K562 (cell line): ENCODE results near the gene VWA3B. TPM values are rescaled to one million over a fixed set of nuclear protein-coding genes. Genes with fewer than 3 reads are reported as not detected.

ENCODE experiments used
- ATAC-seq: fragments of 200-7000 bp; cut with Tn5 transposase; 3 replicates; pipeline ENCODE4 v1.9.1; 2020; ENCODE audit warnings: moderate library complexity
- BruUV-seq: library from RNA; stranded (reverse); fragments of 400-500 nt; replicated peaks from 2 replicates; lab custom pipeline; 2021; lab: Mats Ljungman, UMichigan
- CTCF ChIA-PET: fragments of 300-600 bp; formaldehyde crosslinking; extraction: SDS; loops from one replicate; lab custom pipeline; 2021; ENCODE audit warnings: low intra/inter-chr PET ratio; lab: Yijun Ruan, JAX
- POLR2A ChIA-PET: fragments of 300-600, 350-650 bp; sonication (Branson Sonifier 250); formaldehyde crosslinking; extraction: SDS; loops from one replicate; lab custom pipeline; 2021; ENCODE audit warnings: antibody characterized with exemption, inconsistent platforms; lab: Yijun Ruan, JAX
- DNase-seq, 4 experiments: peaks; one replicate each; pipeline versions ENCODE4 v3.0.0 to v3.0.0-alpha.2; 2011 to 2018; ENCODE audit warnings: low spot score in 3 of 4, mixed read lengths in 3 of 4; ENCODE audit errors: extremely low read depth in 1 of 4
- FAIRE-seq: peaks from 2 replicates; lab custom pipeline; 2011; peaks lifted over from hg19 to GRCh38; lab: Jason Lieb, UNC
- H2AFZ ChIP-seq: 2 replicates; pipeline ENCODE4 v1.6.0; 2011; ENCODE audit warnings: low read depth, low read length, control low read depth, inconsistent platforms
- H3K27ac ChIP-seq: fragments of 200-600 bp; 3 replicates; pipeline ENCODE4 v1.8.0; 2011; ENCODE audit warnings: low read depth, mild to moderate bottlenecking, control low read depth, inconsistent platforms, low read length, moderate library complexity, mixed read lengths; ENCODE audit errors: extremely low read depth
- H3K27me3 ChIP-seq, 2 experiments: fragments of 300-600 bp in 1 of 2; 2 replicates in 1 of 2; 3 replicates in 1 of 2; pipeline versions ENCODE4 v1.6.0 to v1.8.0; 2011; ENCODE audit warnings: inconsistent platforms in 2 of 2, low read length in 2 of 2, mild to moderate bottlenecking in 1 of 2, mixed read lengths in 1 of 2, moderate library complexity in 1 of 2; ENCODE audit not compliant: control insufficient read depth in 2 of 2, insufficient read depth in 2 of 2
- H3K36me3 ChIP-seq: fragments of 300-600 bp; 3 replicates; pipeline ENCODE4 v1.8.0; 2011; ENCODE audit warnings: mild to moderate bottlenecking, low read length, inconsistent platforms; ENCODE audit not compliant: control insufficient read depth, insufficient read depth
- H3K4me1 ChIP-seq, 2 experiments: fragments of 200-600 bp in 1 of 2; replicated peaks in 1 of 2; 2 replicates in 1 of 2; 3 replicates in 1 of 2; pipeline versions ENCODE4 v1.5.1 to v1.8.0; 2011; ENCODE audit warnings: inconsistent platforms in 2 of 2, low read length in 2 of 2, mild to moderate bottlenecking in 1 of 2, mixed read lengths in 1 of 2, moderate library complexity in 1 of 2; ENCODE audit not compliant: control insufficient read depth in 2 of 2, insufficient read depth in 2 of 2
- H3K4me2 ChIP-seq: 2 replicates; pipeline ENCODE4 v1.6.1; 2011; ENCODE audit warnings: low read length, control low read depth, inconsistent platforms, mixed read lengths; ENCODE audit not compliant: insufficient read depth
- H3K4me3 ChIP-seq: fragments of 200-600 bp; sonication (generic), shearing (Covaris generic); 2 replicates; pipeline ENCODE4 v1.5.1; 2016; ENCODE audit warnings: control low read depth, inconsistent platforms
- H3K79me2 ChIP-seq: fragments of 200-600 bp; 3 replicates; pipeline ENCODE4 v1.8.0; 2011; ENCODE audit warnings: low read length, inconsistent platforms; ENCODE audit not compliant: control insufficient read depth, insufficient read depth
- H3K9ac ChIP-seq, 2 experiments: 2 replicates each; pipeline versions ENCODE4 v1.6.0 to v1.6.1; 2011; ENCODE audit warnings: low read depth in 2 of 2, low read length in 2 of 2, control low read depth in 1 of 2, inconsistent platforms in 1 of 2, mild to moderate bottlenecking in 1 of 2, mixed read lengths in 1 of 2; ENCODE audit not compliant: insufficient read depth in 1 of 2
- H3K9me1 ChIP-seq: one replicate; pipeline ENCODE4 v1.6.0; 2011; ENCODE audit warnings: inconsistent platforms, mild to moderate bottlenecking, low read length, moderate library complexity; ENCODE audit not compliant: control insufficient read depth, insufficient read depth
- H3K9me3 ChIP-seq: replicated peaks from 2 replicates; pipeline ENCODE4 v1.5.1; 2011; ENCODE audit warnings: low read depth, low read length, inconsistent platforms; ENCODE audit not compliant: control insufficient read depth, insufficient read depth
- H4K20me1 ChIP-seq: replicated peaks from 2 replicates; pipeline ENCODE4 v1.6.1; 2011; ENCODE audit warnings: low read length, inconsistent platforms, mixed read lengths; ENCODE audit not compliant: control insufficient read depth, insufficient read depth
- ARNT ChIP-seq, 2 experiments: fragments of 450-650 bp; IDR thresholded peaks; 2 replicates each; pipeline ENCODE4 v1.6.1; 2016; ENCODE audit warnings: mild to moderate bottlenecking in 1 of 2
- HDGF ChIP-seq: fragments of 450-650 bp; IDR thresholded peaks from 2 replicates; pipeline ENCODE4 v1.6.1; 2016
- HOXB6 ChIP-seq: fragments of 250-450 bp; sonication (Bioruptor Pico); IDR thresholded peaks from 2 replicates; pipeline ENCODE4 v1.5.1; 2022; ENCODE audit warnings: mild to moderate bottlenecking, borderline replicate concordance
- NFIC ChIP-seq: fragments of 450-650 bp; IDR thresholded peaks from 2 replicates; pipeline ENCODE4 v1.6.1; 2017; ENCODE audit warnings: mild to moderate bottlenecking, inconsistent platforms
- NFIX ChIP-seq: fragments of 250-450 bp; sonication (Bioruptor Pico); IDR thresholded peaks from 2 replicates; pipeline ENCODE4 v1.4.0; 2020; ENCODE audit warnings: low read depth, mild to moderate bottlenecking, moderate library complexity
- NRF1 ChIP-seq, 2 experiments: fragments of 450-650 bp; IDR thresholded peaks in 1 of 2; conservative IDR thresholded peaks in 1 of 2; 2 replicates each; pipeline ENCODE4 v1.6.1; 2014; ENCODE audit warnings: mild to moderate bottlenecking in 2 of 2
- SFPQ ChIP-seq: fragments of 200-400 bp; formaldehyde crosslinking; IDR thresholded peaks from 2 replicates; pipeline ENCODE4 v1.6.1; 2017; ENCODE audit warnings: mild to moderate bottlenecking, low read depth, low read length, moderate library complexity
- ZBED1 ChIP-seq: IDR thresholded peaks from 2 replicates; pipeline ENCODE4 v1.6.1; 2014
- ZNF764 ChIP-seq: fragments of 250-450 bp; sonication (Bioruptor Pico); IDR thresholded peaks from 2 replicates; pipeline ENCODE4 v1.4.0; 2020; ENCODE audit warnings: low read depth, mild to moderate bottlenecking, moderate library complexity
- WGBS: fragments of 100-300 bp; shearing (Covaris generic); methylation state at CpG from one replicate; pipeline ENCODE4 v1.1.6; 2016; ENCODE audit warnings: low coverage, mixed read lengths; ENCODE audit not compliant: insufficient coverage; ENCODE audit errors: missing lambda C conversion rate; 5-methylcytosine and 5-hydroxymethylcytosine counted together
- in situ Hi-C: fragments of 300-500 bp; cut with MboI; formaldehyde crosslinking; loops from 4 replicates; pipeline ENCODE4 v1.15.0; 2018; ENCODE audit warnings: inconsistent platforms, mixed read lengths
- intact Hi-C: fragments of 100-400 bp; cut with micrococcal nuclease; formaldehyde crosslinking; loops from 2 replicates; pipeline ENCODE4 v1.14.2; 2022
- polyA plus RNA-seq, 8 experiments: library from polyadenylated mRNA; depleted of rRNA in 4 of 8; stranded (reverse) in 5 of 8; unstranded in 3 of 8; fragments of >200 nt; fragmentation: Nextera tagmentation in 2 of 8; fragmentation: Illumina TruSeq in 1 of 8; extraction: Ambion mirVana in 2 of 8; extraction: Trizol in 1 of 8; gene quantifications; 2 replicates each; pipeline versions ENCODE4 v1.2.1 to v1.2.3, GENCODE V29; 2011 to 2014; ENCODE audit warnings: inconsistent platforms in 1 of 8, missing spikeins in 1 of 8
- total RNA-seq, 7 experiments: library from RNA; depleted of rRNA in 6 of 7; stranded (reverse); fragments of >200 nt in 6 of 7; fragmentation: Illumina TruSeq in 2 of 7; extraction: Trizol in 2 of 7; gene quantifications; 2 replicates each; pipeline versions ENCODE4 v1.2.1 to v1.2.3, GENCODE V29; 2011 to 2021; ENCODE audit warnings: low replicate concordance in 1 of 7

The VWA3B gene
- total and polyA plus RNA-seq, 9 of the 15 experiments (the other 6 are each of a cell fraction or from before 2014, with no cell fraction given): not detected

- CTCF ChIA-PET: no interaction called here
- POLR2A ChIA-PET: interaction anchor here (1.7 kb wide), 1 partner anchor 10 kb away, joined by 5 read pairs; no protein-coding TSS in a partner anchor
- DNase-seq (no peak), ATAC-seq (no peak), FAIRE-seq (no peak)
- no TSS peak for BruUV-seq
- Histone ChIP-seq H3K27me3 (peaks cover 0 to 18% of the 10 kb centered on the region in 2 experiments; a peak in 3 of 5 replicates), H2AFZ (no peak overlapping the region), H3K9me3 (no peaks in the 10 kb centered on the region), H4K20me1 (no peaks in the 10 kb centered on the region), H3K9ac (no peak overlapping the region), H3K9me1 (no peaks in the 10 kb centered on the region), H3K4me3 (no peak overlapping the region), H3K4me2 (no peak overlapping the region), H3K36me3 (no peaks in the 10 kb centered on the region), H3K4me1 (peaks cover 0 to 7% of the 10 kb centered on the region in 2 experiments; a peak in 3 of 5 replicates), H3K27ac (no peak overlapping the region), H3K79me2 (no peaks in the 10 kb centered on the region)
- in situ Hi-C loops: no loop called here
- WGBS: 22% methylated on average over 2 of the region's 2 CpGs
- TF ChIP-seq NFIC (peak; percentile 93), ARNT (IDR thresholded peaks at IDR 0.05) (no peak), NFIX (peak; percentile 73)
- intact Hi-C loops: no loop called here
Observed at GRCh38 chr2:98037666-98038336, 49.2 kb upstream of the VWA3B start.

GRCh38 chr2:98039085-98039756 is 47.7 kb upstream of the VWA3B start:
- Histone ChIP-seq H3K9ac (no peak overlapping the region), H3K4me1 (peaks cover 0 to 5% of the 10 kb centered on the region in 2 experiments; a peak in 2 of 5 replicates), H3K27ac (no peak overlapping the region), H3K4me3 (no peak overlapping the region), H3K4me2 (no peak overlapping the region), H3K9me1 (no peaks in the 10 kb centered on the region), H3K9me3 (no peaks in the 10 kb centered on the region), H3K79me2 (no peaks in the 10 kb centered on the region), H2AFZ (0 out of 2 replicates have a peak overlapping the region, but pooled peaks have one; percentile 14), H4K20me1 (no peaks in the 10 kb centered on the region), H3K36me3 (no peaks in the 10 kb centered on the region), H3K27me3 (peaks cover 0 to 18% of the 10 kb centered on the region in 2 experiments; a peak in 3 of 5 replicates)
- ChIA-PET POLR2A (no interaction called here), CTCF (no interaction called here)
- WGBS: 20% methylated on average over 12 of the region's 12 CpGs
- intact Hi-C loops: no loop called here
- BruUV-seq: no TSS peak
- FAIRE-seq (no peak), ATAC-seq (no peak), DNase-seq (no peak)
- in situ Hi-C loops: no loop called here
- no peak for TF ChIP-seq HOXB6
- TF ChIP-seq HDGF: no peak
- TF ChIP-seq ZNF764 (CRISPR knock-in tag): no peak
- TF ChIP-seq ZBED1: no peak
- TF ChIP-seq SFPQ: no peak
- TF ChIP-seq NFIC: peak; percentile 68
- peak; percentile 71 to 76 for TF ChIP-seq NRF1 (conservative IDR thresholded peaks at IDR 0.05 in 1 of 2, IDR thresholded peaks at IDR 0.05 in 1 of 2)
